ENCODE data around the gene KLHDC8B. TPM values are rescaled to one million over a fixed set of nuclear protein-coding genes. Genes with fewer than 3 reads are reported as not detected.

The KLHDC8B gene
- total RNA-seq, 1 experiment from 2014 or later, result 21.5 TPM

GRCh38 chr3:49161808-49162530, 9.4 kb upstream of the KLHDC8B start:
- POLR2A ChIA-PET, result interaction anchor here (1.7 kb wide), 1 partner anchor 68 kb away, joined by 5 read pairs; the partner anchor contains the start of gene QRICH1
- Mint-ChIP-seq H3K36me3 (peaks cover 11% of the 10 kb centered on the region), H3K27me3 (ENCODE audit: low read depth) (peaks cover under 1% of the 10 kb centered on the region; the same call in 1 of the 2 replicates), H3K9me3 (no peaks in the 10 kb centered on the region), H3K4me3 (no peak overlapping the region), H3K27ac (no peak overlapping the region), H3K4me1 (peaks cover 18% of the 10 kb centered on the region)
- no peak for DNase-seq (ENCODE audit: low spot score)
- CTCF ChIA-PET, result interaction anchor here (1.1 to 1.7 kb wide), 2 partner anchors 9 to 68 kb away, joined by 3 to 6 read pairs; partner anchors contain the start of genes KLHDC8B and QRICH1
- ATAC-seq, result no peak
- TF ChIP-seq ZNF396 (CRISPR knock-in tag; IDR thresholded peaks at IDR 0.05; ENCODE audit: borderline replicate concordance), result no peak

GRCh38 chr3:49162751-49163419, 8.5 kb upstream of the KLHDC8B start:
- H3K4me1 Mint-ChIP-seq, result peaks cover 18% of the 10 kb centered on the region
- H3K36me3 Mint-ChIP-seq, result peaks cover 11% of the 10 kb centered on the region
- peaks cover 9% of the 10 kb centered on the region for H3K27me3 Mint-ChIP-seq (ENCODE audit: low read depth)
- POLR2A ChIA-PET, result interaction anchor here (1.7 kb wide), 1 partner anchor 69 kb away, joined by 5 read pairs; the partner anchor contains the start of gene QRICH1
- TF ChIP-seq FOXK1 (CRISPR knock-in tag; IDR thresholded peaks at IDR 0.05) (no peak), GABPB1 (CRISPR knock-in tag; IDR thresholded peaks at IDR 0.05) (no peak), JAZF1 (CRISPR knock-in tag; IDR thresholded peaks at IDR 0.05) (no peak), ZNF416 (CRISPR knock-in tag; IDR thresholded peaks at IDR 0.05) (no peak), E2F4 (CRISPR knock-in tag; IDR thresholded peaks at IDR 0.05; ENCODE audit: borderline replicate concordance, low read depth) (no peak), NR2C2 (CRISPR knock-in tag; IDR thresholded peaks at IDR 0.05) (no peak), JUN (CRISPR knock-in tag; IDR thresholded peaks at IDR 0.05) (no peak), ZNF396 (CRISPR knock-in tag; IDR thresholded peaks at IDR 0.05; ENCODE audit: borderline replicate concordance) (no peak), ZNF263 (CRISPR knock-in tag; IDR thresholded peaks at IDR 0.05; ENCODE audit: low read depth) (no peak), ZNF671 (CRISPR knock-in tag; IDR thresholded peaks at IDR 0.05) (no peak), HMGA2 (CRISPR knock-in tag; IDR thresholded peaks at IDR 0.05) (no peak)
- TF ChIP-seq, protein P1, sequence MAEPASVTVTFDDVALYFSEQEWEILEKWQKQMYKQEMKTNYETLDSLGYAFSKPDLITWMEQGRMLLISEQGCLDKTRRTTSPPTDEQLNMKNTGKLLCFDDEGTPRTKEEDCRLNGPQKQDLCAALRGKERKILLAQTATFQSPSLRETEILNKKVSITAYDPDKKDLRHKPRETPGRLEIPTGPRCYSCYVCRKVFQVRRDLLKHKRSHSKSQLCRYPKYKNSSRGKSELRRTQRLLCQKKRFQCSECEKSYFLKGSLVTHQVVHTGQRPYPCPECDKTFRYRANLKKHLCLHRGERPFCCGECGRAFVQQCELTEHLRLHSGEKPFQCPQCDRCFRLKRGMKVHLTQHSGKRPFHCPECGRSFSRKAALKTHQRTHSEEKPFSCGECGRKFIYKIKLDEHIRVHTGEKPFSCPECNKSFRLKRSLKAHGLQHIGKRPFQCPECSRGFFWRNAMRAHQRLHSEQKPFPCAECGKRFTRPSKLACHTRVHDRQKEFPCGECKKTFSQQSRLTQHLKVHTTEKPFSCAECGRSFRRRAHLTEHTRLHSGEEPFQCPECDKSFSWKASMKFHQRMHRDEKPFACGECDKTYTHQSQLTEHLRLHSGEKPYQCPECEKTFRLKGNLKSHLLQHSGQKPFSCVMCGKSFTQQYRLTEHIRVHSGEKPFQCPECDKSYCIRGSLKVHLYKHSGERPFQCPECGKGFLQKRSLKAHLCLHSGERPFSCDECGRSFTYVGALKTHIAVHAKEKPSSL (CRISPR knock-in tag; conservative IDR thresholded peaks at IDR 0.05), result no peak
- TF ChIP-seq, protein P2, sequence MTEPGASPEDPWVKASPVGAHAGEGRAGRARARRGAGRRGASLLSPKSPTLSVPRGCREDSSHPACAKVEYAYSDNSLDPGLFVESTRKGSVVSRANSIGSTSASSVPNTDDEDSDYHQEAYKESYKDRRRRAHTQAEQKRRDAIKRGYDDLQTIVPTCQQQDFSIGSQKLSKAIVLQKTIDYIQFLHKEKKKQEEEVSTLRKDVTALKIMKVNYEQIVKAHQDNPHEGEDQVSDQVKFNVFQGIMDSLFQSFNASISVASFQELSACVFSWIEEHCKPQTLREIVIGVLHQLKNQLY (CRISPR knock-in tag; IDR thresholded peaks at IDR 0.05), result no peak
- TF ChIP-seq, protein P3, sequence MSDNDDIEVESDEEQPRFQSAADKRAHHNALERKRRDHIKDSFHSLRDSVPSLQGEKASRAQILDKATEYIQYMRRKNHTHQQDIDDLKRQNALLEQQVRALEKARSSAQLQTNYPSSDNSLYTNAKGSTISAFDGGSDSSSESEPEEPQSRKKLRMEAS (CRISPR knock-in tag; IDR thresholded peaks at IDR 0.05), result no peak
- no peaks in the 10 kb centered on the region for H3K9me3 Mint-ChIP-seq
- DNase-seq (ENCODE audit: low spot score) (no peak), ATAC-seq (no peak)
- H3K4me3 Mint-ChIP-seq, result no peak overlapping the region
- CTCF ChIA-PET, result interaction anchor here (1.1 to 1.7 kb wide), 2 partner anchors 8 to 69 kb away, joined by 3 to 6 read pairs; partner anchors contain the start of genes KLHDC8B and QRICH1
- H3K27ac Mint-ChIP-seq, result no peak overlapping the region

- CTCF ChIA-PET, result no interaction called here
- Mint-ChIP-seq H3K36me3 (peaks cover 11% of the 10 kb centered on the region), H3K27ac (no peak overlapping the region), H3K4me1 (peaks cover 18% of the 10 kb centered on the region), H3K9me3 (no peaks in the 10 kb centered on the region), H3K4me3 (no peak overlapping the region; the same call in 1 of the 2 replicates), H3K27me3 (ENCODE audit: low read depth) (peaks cover 11% of the 10 kb centered on the region)
- no peak for DNase-seq (ENCODE audit: low spot score)
- ATAC-seq, result no peak
- POLR2A ChIA-PET, result no interaction called here
- no peak for TF ChIP-seq ESRRA (CRISPR knock-in tag; IDR thresholded peaks at IDR 0.05; ENCODE audit: borderline replicate concordance)
- no peak for TF ChIP-seq TEAD1 (CRISPR knock-in tag; IDR thresholded peaks at IDR 0.05)
- TF ChIP-seq CREM (CRISPR knock-in tag; IDR thresholded peaks at IDR 0.05), result no peak
- TF ChIP-seq ZNF232 (CRISPR knock-in tag; IDR thresholded peaks at IDR 0.05), result no peak
- TF ChIP-seq E2F4 (CRISPR knock-in tag; IDR thresholded peaks at IDR 0.05; ENCODE audit: borderline replicate concordance, low read depth), result no peak
- TF ChIP-seq, protein P4, sequence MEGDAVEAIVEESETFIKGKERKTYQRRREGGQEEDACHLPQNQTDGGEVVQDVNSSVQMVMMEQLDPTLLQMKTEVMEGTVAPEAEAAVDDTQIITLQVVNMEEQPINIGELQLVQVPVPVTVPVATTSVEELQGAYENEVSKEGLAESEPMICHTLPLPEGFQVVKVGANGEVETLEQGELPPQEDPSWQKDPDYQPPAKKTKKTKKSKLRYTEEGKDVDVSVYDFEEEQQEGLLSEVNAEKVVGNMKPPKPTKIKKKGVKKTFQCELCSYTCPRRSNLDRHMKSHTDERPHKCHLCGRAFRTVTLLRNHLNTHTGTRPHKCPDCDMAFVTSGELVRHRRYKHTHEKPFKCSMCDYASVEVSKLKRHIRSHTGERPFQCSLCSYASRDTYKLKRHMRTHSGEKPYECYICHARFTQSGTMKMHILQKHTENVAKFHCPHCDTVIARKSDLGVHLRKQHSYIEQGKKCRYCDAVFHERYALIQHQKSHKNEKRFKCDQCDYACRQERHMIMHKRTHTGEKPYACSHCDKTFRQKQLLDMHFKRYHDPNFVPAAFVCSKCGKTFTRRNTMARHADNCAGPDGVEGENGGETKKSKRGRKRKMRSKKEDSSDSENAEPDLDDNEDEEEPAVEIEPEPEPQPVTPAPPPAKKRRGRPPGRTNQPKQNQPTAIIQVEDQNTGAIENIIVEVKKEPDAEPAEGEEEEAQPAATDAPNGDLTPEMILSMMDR (IDR thresholded peaks at IDR 0.05), result no peak
Measured at GRCh38 chr3:49163609-49164008, 7.8 kb upstream of the KLHDC8B start.
